ENCODE measurements around the gene AP1AR.

The AP1AR gene

GRCh38 chr4:112238833-112239232, 7.2 kb downstream of the AP1AR start:
- TF ChIP-seq CTCF (IDR thresholded peaks at IDR 0.05; ENCODE audit: insufficient read depth, low read length, poor library complexity, severe bottlenecking) (no peak), EZH2phosphoT487 (conservative IDR thresholded peaks at IDR 0.05; ENCODE audit: low read length) (no peak)
- Histone ChIP-seq H3K36me3 (ENCODE audit: low read length) (no peaks in the 10 kb centered on the region), H4K20me1 (ENCODE audit: low read depth, low read length) (no peaks in the 10 kb centered on the region), H3K9me2 (replicated peaks; ENCODE audit: insufficient read depth, low read length) (no peaks in the 10 kb centered on the region), H3F3A (ENCODE audit: insufficient read depth) (no peaks in the 10 kb centered on the region), H2AFZ (ENCODE audit: low read depth, low read length, severe bottlenecking) (no peak overlapping the region), H3K9ac (ENCODE audit: low read length) (no peak overlapping the region), H3K27me3 (ENCODE audit: low read length) (no peaks in the 10 kb centered on the region), H3K4me3 (ENCODE audit: insufficient read depth, low read length, poor library complexity, severe bottlenecking) (no peak overlapping the region), H3K4me2 (ENCODE audit: low read depth, low read length, poor library complexity, severe bottlenecking) (no peak overlapping the region), H3K9me3 (ENCODE audit: insufficient read depth, low read length) (no peaks in the 10 kb centered on the region), H3K79me2 (ENCODE audit: insufficient read depth, low read length) (peaks cover 3% of the 10 kb centered on the region; the same call in 1 of the 2 replicates), H3K27ac (ENCODE audit: low read depth, low read length) (no peak overlapping the region)

DNA sequence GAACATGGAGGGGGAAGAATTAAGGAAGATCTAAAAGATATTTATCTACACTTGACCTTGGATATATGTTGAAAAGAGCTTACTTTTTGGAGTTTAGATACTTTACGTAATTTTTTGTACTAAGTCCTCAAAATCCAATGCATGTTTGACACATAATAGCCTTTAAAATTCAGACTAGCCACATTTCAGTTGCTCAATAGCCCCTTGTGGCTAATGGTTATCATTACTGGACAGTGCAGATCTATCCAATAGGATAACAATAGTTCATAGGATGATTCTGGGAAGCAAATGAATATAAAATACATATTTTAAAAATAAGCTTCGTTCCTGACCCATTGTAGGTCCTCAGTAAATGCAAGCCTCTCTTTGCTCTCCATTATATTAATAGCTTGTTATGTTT, 13.8 kb downstream of the AP1AR start:
- Histone ChIP-seq H3K9me3 (ENCODE audit: insufficient read depth, low read length) (no peaks in the 10 kb centered on the region), H3K4me2 (ENCODE audit: low read depth, low read length, poor library complexity, severe bottlenecking) (no peak overlapping the region), H3K27ac (ENCODE audit: low read depth, low read length) (no peak overlapping the region), H3K27me3 (ENCODE audit: low read length) (no peaks in the 10 kb centered on the region), H3K36me3 (ENCODE audit: low read length) (no peaks in the 10 kb centered on the region), H2AFZ (ENCODE audit: low read depth, low read length, severe bottlenecking) (no peak overlapping the region), H4K20me1 (ENCODE audit: low read depth, low read length) (no peaks in the 10 kb centered on the region), H3K79me2 (ENCODE audit: insufficient read depth, low read length) (no peaks in the 10 kb centered on the region; the same call in 1 of the 2 replicates), H3F3A (ENCODE audit: insufficient read depth) (no peaks in the 10 kb centered on the region), H3K9ac (ENCODE audit: low read length) (no peak overlapping the region), H3K9me2 (replicated peaks; ENCODE audit: insufficient read depth, low read length) (no peaks in the 10 kb centered on the region), H3K4me3 (ENCODE audit: insufficient read depth, low read length, poor library complexity, severe bottlenecking) (no peak overlapping the region)
- TF ChIP-seq EZH2phosphoT487 (conservative IDR thresholded peaks at IDR 0.05; ENCODE audit: low read length) (no peak), CTCF (IDR thresholded peaks at IDR 0.05; ENCODE audit: insufficient read depth, low read length, poor library complexity, severe bottlenecking) (no peak)

DNA sequence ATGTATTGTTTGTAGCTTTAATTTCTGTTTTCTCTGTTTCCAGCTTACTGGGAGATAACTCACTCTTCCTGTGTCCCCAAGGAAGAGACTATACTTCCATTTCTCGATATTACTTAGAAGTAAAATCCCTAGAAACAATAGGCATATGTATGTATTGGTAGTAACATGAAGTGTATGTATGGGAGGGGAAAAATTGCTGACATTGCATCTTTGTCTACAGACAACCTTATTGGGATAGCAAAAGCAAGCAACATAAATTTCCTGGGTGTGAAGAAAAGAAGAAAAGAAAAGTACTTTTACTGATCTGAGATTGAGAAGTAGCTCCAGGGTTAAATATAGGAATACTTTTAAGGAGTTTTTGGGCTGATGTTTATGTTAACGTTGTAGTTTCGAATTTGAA, 15.4 kb downstream of the AP1AR start:
- H3K27me3 ChIP-seq (ENCODE audit: low read length), result no peaks in the 10 kb centered on the region
- no peaks in the 10 kb centered on the region for H3K9me3 ChIP-seq (ENCODE audit: insufficient read depth, low read length)
- no peak overlapping the region for H3K27ac ChIP-seq (ENCODE audit: low read depth, low read length)
- H3F3A ChIP-seq (ENCODE audit: insufficient read depth), result no peaks in the 10 kb centered on the region
- H2AFZ ChIP-seq (ENCODE audit: low read depth, low read length, severe bottlenecking), result no peak overlapping the region
- no peaks in the 10 kb centered on the region for H4K20me1 ChIP-seq (ENCODE audit: low read depth, low read length)
- TF ChIP-seq CTCF (IDR thresholded peaks at IDR 0.05; ENCODE audit: insufficient read depth, low read length, poor library complexity, severe bottlenecking) (no peak), EZH2phosphoT487 (conservative IDR thresholded peaks at IDR 0.05; ENCODE audit: low read length) (no peak)
- H3K79me2 ChIP-seq (ENCODE audit: insufficient read depth, low read length), result no peaks in the 10 kb centered on the region
- H3K36me3 ChIP-seq (ENCODE audit: low read length), result no peaks in the 10 kb centered on the region
- no peak overlapping the region for H3K9ac ChIP-seq (ENCODE audit: low read length)
- no peak overlapping the region for H3K4me3 ChIP-seq (ENCODE audit: insufficient read depth, low read length, poor library complexity, severe bottlenecking)
- no peak overlapping the region for H3K4me2 ChIP-seq (ENCODE audit: low read depth, low read length, poor library complexity, severe bottlenecking)
- no peaks in the 10 kb centered on the region for H3K9me2 ChIP-seq (replicated peaks; ENCODE audit: insufficient read depth, low read length)

Data from SU-DHL-6 (cell line).